ENCODE results near the gene ZBTB47.

ZBTB47 gene

GRCh38 chr3:42704136-42704841 lies 50.8 kb downstream of the ZBTB47 start:
- no peaks in the 10 kb centered on the region for H3K36me3 ChIP-seq (ENCODE audit: control insufficient read depth in 4 of 4, insufficient read depth in 4 of 4, low read length in 3 of 4)
- H3K4me1 ChIP-seq (ENCODE audit: control extremely low read depth in 1 of 4, control insufficient read depth in 4 of 4, insufficient read depth in 4 of 4, low read length in 3 of 4), result no peaks in the 10 kb centered on the region
- H3K4me3 ChIP-seq (ENCODE audit: control insufficient read depth in 1 of 7, extremely low read depth in 1 of 7, insufficient read depth in 4 of 7, low read depth in 2 of 7, low read length in 6 of 7), result no peak overlapping the region
- 93% methylated on average over 5 of the region's 8 CpGs for WGBS (ENCODE audit: insufficient coverage)
- no peak overlapping the region for H3K27ac ChIP-seq (ENCODE audit: insufficient read depth in 1 of 2, low read depth in 1 of 2, low read length in 2 of 2, poor library complexity in 1 of 2, severe bottlenecking in 2 of 2)
- CTCF ChIA-PET, result no interaction called here
- DNase-seq, result no peak
- peaks cover 0 to 4% (median 3%) of the 10 kb centered on the region in 5 experiments for H3K27me3 ChIP-seq (replicated peaks in 2 of 5; ENCODE audit: control insufficient read depth in 4 of 5, insufficient read depth in 5 of 5, low read length in 4 of 5)
- H3K9me3 ChIP-seq (ENCODE audit: control extremely low read depth in 1 of 5, control insufficient read depth in 4 of 5, insufficient read depth in 2 of 5, low read depth in 1 of 5, low read length in 4 of 5), result no peaks in the 10 kb centered on the region
- POLR2A ChIA-PET, result no interaction called here

- no peaks in the 10 kb centered on the region for H3K4me1 ChIP-seq (ENCODE audit: control extremely low read depth in 1 of 4, control insufficient read depth in 4 of 4, insufficient read depth in 4 of 4, low read length in 3 of 4)
- H3K9me3 ChIP-seq (ENCODE audit: control extremely low read depth in 1 of 5, control insufficient read depth in 4 of 5, insufficient read depth in 2 of 5, low read depth in 1 of 5, low read length in 4 of 5), result no peaks in the 10 kb centered on the region
- ChIA-PET POLR2A (no interaction called here), CTCF (no interaction called here)
- 94% methylated on average over 6 of the region's 7 CpGs for WGBS (ENCODE audit: insufficient coverage)
- H3K36me3 ChIP-seq (ENCODE audit: control insufficient read depth in 4 of 4, insufficient read depth in 4 of 4, low read length in 3 of 4), result no peaks in the 10 kb centered on the region
- no peak overlapping the region for H3K27ac ChIP-seq (ENCODE audit: insufficient read depth in 1 of 2, low read depth in 1 of 2, low read length in 2 of 2, poor library complexity in 1 of 2, severe bottlenecking in 2 of 2)
- no peak for DNase-seq
- H3K4me3 ChIP-seq (ENCODE audit: control insufficient read depth in 1 of 7, extremely low read depth in 1 of 7, insufficient read depth in 4 of 7, low read depth in 2 of 7, low read length in 6 of 7), result no peak overlapping the region
- H3K27me3 ChIP-seq (replicated peaks in 2 of 5; ENCODE audit: control insufficient read depth in 4 of 5, insufficient read depth in 5 of 5, low read length in 4 of 5), result peaks cover 0 to 4% (median 0%) of the 10 kb centered on the region in 5 experiments
Measured at GRCh38 chr3:42705058-42705767, 51.7 kb downstream of the ZBTB47 start.

- POLR2A ChIA-PET, result no interaction called here
- 92% methylated on average over 6 of the region's 10 CpGs for whole genome bisulfite sequencing (ENCODE audit: insufficient coverage)
- H3K9me3 ChIP-seq (ENCODE audit: control extremely low read depth in 1 of 5, control insufficient read depth in 4 of 5, insufficient read depth in 2 of 5, low read depth in 1 of 5, low read length in 4 of 5), result no peaks in the 10 kb centered on the region
- no peak overlapping the region for H3K4me3 ChIP-seq (ENCODE audit: control insufficient read depth in 1 of 7, extremely low read depth in 1 of 7, insufficient read depth in 4 of 7, low read depth in 2 of 7, low read length in 6 of 7)
- H3K36me3 ChIP-seq (ENCODE audit: control insufficient read depth in 4 of 4, insufficient read depth in 4 of 4, low read length in 3 of 4), result no peaks in the 10 kb centered on the region
- CTCF ChIA-PET, result interaction anchor here (1.0 kb wide), 1 partner anchor 12 kb away, joined by 3 read pairs; no protein-coding TSS in a partner anchor
- no peaks in the 10 kb centered on the region for H3K4me1 ChIP-seq (ENCODE audit: control extremely low read depth in 1 of 4, control insufficient read depth in 4 of 4, insufficient read depth in 4 of 4, low read length in 3 of 4)
- DNase-seq, result no peak
- no peak overlapping the region for H3K27ac ChIP-seq (ENCODE audit: insufficient read depth in 1 of 2, low read depth in 1 of 2, low read length in 2 of 2, poor library complexity in 1 of 2, severe bottlenecking in 2 of 2)
- H3K27me3 ChIP-seq (replicated peaks in 2 of 5; ENCODE audit: control insufficient read depth in 4 of 5, insufficient read depth in 5 of 5, low read length in 4 of 5), result peaks cover 0 to 4% (median 0%) of the 10 kb centered on the region in 5 experiments
Measured at GRCh38 chr3:42705962-42706585, 52.6 kb downstream of the ZBTB47 start.

GRCh38 chr3:42706721-42707619 lies 53.5 kb downstream of the ZBTB47 start:
- H3K36me3 ChIP-seq (ENCODE audit: control insufficient read depth in 4 of 4, insufficient read depth in 4 of 4, low read length in 3 of 4), result no peaks in the 10 kb centered on the region
- no peak for DNase-seq
- peaks cover 0 to 4% (median 0%) of the 10 kb centered on the region in 5 experiments for H3K27me3 ChIP-seq (replicated peaks in 2 of 5; ENCODE audit: control insufficient read depth in 4 of 5, insufficient read depth in 5 of 5, low read length in 4 of 5)
- no peak overlapping the region for H3K27ac ChIP-seq (ENCODE audit: insufficient read depth in 1 of 2, low read depth in 1 of 2, low read length in 2 of 2, poor library complexity in 1 of 2, severe bottlenecking in 2 of 2)
- no peaks in the 10 kb centered on the region for H3K9me3 ChIP-seq (ENCODE audit: control extremely low read depth in 1 of 5, control insufficient read depth in 4 of 5, insufficient read depth in 2 of 5, low read depth in 1 of 5, low read length in 4 of 5)
- POLR2A ChIA-PET, result no interaction called here
- H3K4me3 ChIP-seq (ENCODE audit: control insufficient read depth in 1 of 7, extremely low read depth in 1 of 7, insufficient read depth in 4 of 7, low read depth in 2 of 7, low read length in 6 of 7), result no peak overlapping the region
- 94% methylated on average over 6 of the region's 7 CpGs for WGBS (ENCODE audit: insufficient coverage)
- CTCF ChIA-PET, result interaction anchor here (1.0 kb wide), 1 partner anchor 11 kb away, joined by 3 read pairs; no protein-coding TSS in a partner anchor
- no peaks in the 10 kb centered on the region for H3K4me1 ChIP-seq (ENCODE audit: control extremely low read depth in 1 of 4, control insufficient read depth in 4 of 4, insufficient read depth in 4 of 4, low read length in 3 of 4)

- H3K27me3 ChIP-seq (replicated peaks in 2 of 5; ENCODE audit: control insufficient read depth in 4 of 5, insufficient read depth in 5 of 5, low read length in 4 of 5), result peaks cover 0 to 4% (median 0%) of the 10 kb centered on the region in 5 experiments
- no peak for DNase-seq
- no peaks in the 10 kb centered on the region for H3K9me3 ChIP-seq (ENCODE audit: control extremely low read depth in 1 of 5, control insufficient read depth in 4 of 5, insufficient read depth in 2 of 5, low read depth in 1 of 5, low read length in 4 of 5)
- H3K4me1 ChIP-seq (ENCODE audit: control extremely low read depth in 1 of 4, control insufficient read depth in 4 of 4, insufficient read depth in 4 of 4, low read length in 3 of 4), result no peaks in the 10 kb centered on the region
- POLR2A ChIA-PET, result no interaction called here
- 100% methylated on average over 4 of the region's 8 CpGs for WGBS (ENCODE audit: insufficient coverage)
- H3K36me3 ChIP-seq (ENCODE audit: control insufficient read depth in 4 of 4, insufficient read depth in 4 of 4, low read length in 3 of 4), result no peaks in the 10 kb centered on the region
- no peak overlapping the region for H3K4me3 ChIP-seq (ENCODE audit: control insufficient read depth in 1 of 7, extremely low read depth in 1 of 7, insufficient read depth in 4 of 7, low read depth in 2 of 7, low read length in 6 of 7)
- CTCF ChIA-PET, result no interaction called here
- H3K27ac ChIP-seq (ENCODE audit: insufficient read depth in 1 of 2, low read depth in 1 of 2, low read length in 2 of 2, poor library complexity in 1 of 2, severe bottlenecking in 2 of 2), result no peak overlapping the region
Measured at GRCh38 chr3:42707620-42708355, 54.3 kb downstream of the ZBTB47 start.

GRCh38 chr3:42708611-42709151 lies 55.2 kb downstream of the ZBTB47 start:
- Histone ChIP-seq H3K9me3 (ENCODE audit: control extremely low read depth in 1 of 5, control insufficient read depth in 4 of 5, insufficient read depth in 2 of 5, low read depth in 1 of 5, low read length in 4 of 5) (no peaks in the 10 kb centered on the region), H3K27ac (ENCODE audit: insufficient read depth in 1 of 2, low read depth in 1 of 2, low read length in 2 of 2, poor library complexity in 1 of 2, severe bottlenecking in 2 of 2) (no peak overlapping the region), H3K36me3 (ENCODE audit: control insufficient read depth in 4 of 4, insufficient read depth in 4 of 4, low read length in 3 of 4) (no peaks in the 10 kb centered on the region), H3K27me3 (replicated peaks in 2 of 5; ENCODE audit: control insufficient read depth in 4 of 5, insufficient read depth in 5 of 5, low read length in 4 of 5) (peaks cover 0 to 4% (median 0%) of the 10 kb centered on the region in 5 experiments), H3K4me3 (ENCODE audit: control insufficient read depth in 1 of 7, extremely low read depth in 1 of 7, insufficient read depth in 4 of 7, low read depth in 2 of 7, low read length in 6 of 7) (no peak overlapping the region), H3K4me1 (ENCODE audit: control extremely low read depth in 1 of 4, control insufficient read depth in 4 of 4, insufficient read depth in 4 of 4, low read length in 3 of 4) (no peaks in the 10 kb centered on the region)
- no peak for DNase-seq
- WGBS (ENCODE audit: insufficient coverage), result 100% methylated on average over 9 of the region's 10 CpGs
- ChIA-PET POLR2A (no interaction called here), CTCF (no interaction called here)

Measured in common myeloid progenitor, CD34-positive (primary cell).